SK-N-SH treated with all-trans-retinoic acid at 6 μM for 48 hours (cell line): ENCODE measurements around the gene DUSP23.

ENCODE experiments used
- ATAC-seq: fragments of 200-7000 bp; cut with Tn5 transposase; 3 replicates; pipeline ENCODE4 v1.9.1; 2020; ENCODE audit warnings: mild to moderate bottlenecking, moderate library complexity
- ARNTL ChIP-seq: fragments of 450-650 bp; formaldehyde crosslinking; IDR thresholded peaks from 2 replicates; pipeline ENCODE4 v1.5.0; 2020; ENCODE audit warnings: low read depth, mild to moderate bottlenecking, moderate library complexity, borderline replicate concordance
- BACH2 ChIP-seq: fragments of 250-450 bp; sonication (Bioruptor Pico); IDR thresholded peaks from 2 replicates; pipeline ENCODE4 v1.9.0; 2021; ENCODE audit warnings: mild to moderate bottlenecking, borderline replicate concordance
- CREB5 ChIP-seq: fragments of 250-450 bp; sonication (Bioruptor Pico); IDR thresholded peaks from 2 replicates; pipeline ENCODE4 v1.5.1; 2020; ENCODE audit warnings: low read depth, mild to moderate bottlenecking, moderate library complexity
- CSDC2 ChIP-seq: fragments of 250-450 bp; sonication (Bioruptor Pico); IDR thresholded peaks from 2 replicates; pipeline ENCODE4 v1.5.0; 2020; ENCODE audit warnings: mild to moderate bottlenecking, moderate library complexity
- CSRNP3 ChIP-seq: fragments of 250-450 bp; sonication (Bioruptor Pico); IDR thresholded peaks from 2 replicates; pipeline ENCODE4 v1.5.1; 2021; ENCODE audit warnings: mild to moderate bottlenecking, moderate library complexity
- ESRRG ChIP-seq: fragments of 250-450 bp; sonication (Bioruptor Pico); IDR thresholded peaks from 2 replicates; pipeline ENCODE4 v1.6.1; 2021; ENCODE audit warnings: mild to moderate bottlenecking
- GLIS3 ChIP-seq: fragments of 250-450 bp; sonication (Bioruptor Pico); IDR thresholded peaks from 2 replicates; pipeline ENCODE4 v1.5.0; 2020; ENCODE audit warnings: mild to moderate bottlenecking, moderate library complexity
- OSR1 ChIP-seq: fragments of 250-450 bp; sonication (Bioruptor Pico); IDR thresholded peaks from 2 replicates; pipeline ENCODE4 v1.8.0; 2022; ENCODE audit warnings: moderate library complexity, mild to moderate bottlenecking, inconsistent platforms
- PATZ1 ChIP-seq: fragments of 250-450 bp; sonication (Bioruptor Pico); IDR thresholded peaks from 2 replicates; pipeline ENCODE4 v1.8.0; 2020; ENCODE audit warnings: mild to moderate bottlenecking, moderate library complexity, borderline replicate concordance
- RARB ChIP-seq: fragments of 250-450 bp; sonication (Bioruptor Pico); IDR thresholded peaks from 2 replicates; pipeline ENCODE4 v1.8.0; 2021; ENCODE audit warnings: mild to moderate bottlenecking, moderate library complexity
- SNAI2 ChIP-seq: fragments of 250-450 bp; sonication (Bioruptor Pico); IDR thresholded peaks from 2 replicates; pipeline ENCODE4 v1.5.0; 2020; ENCODE audit warnings: mild to moderate bottlenecking, moderate library complexity
- TCF4 ChIP-seq: fragments of 250-450 bp; sonication (Bioruptor Pico); IDR thresholded peaks from 2 replicates; pipeline ENCODE4 v1.8.0; 2021; ENCODE audit warnings: mild to moderate bottlenecking, moderate library complexity, borderline replicate concordance
- TOX ChIP-seq: fragments of 250-450 bp; sonication (Bioruptor Pico); IDR thresholded peaks from 2 replicates; pipeline ENCODE4 v1.8.0; 2021; ENCODE audit warnings: mild to moderate bottlenecking, moderate library complexity, borderline replicate concordance
- TSHZ2 ChIP-seq: fragments of 250-450 bp; sonication (Bioruptor Pico); IDR thresholded peaks from 2 replicates; pipeline ENCODE4 v1.5.0; 2020; ENCODE audit warnings: mild to moderate bottlenecking, moderate library complexity
- ZC3H10 ChIP-seq: fragments of 250-450 bp; sonication (Bioruptor Pico); IDR thresholded peaks from 2 replicates; pipeline ENCODE4 v1.5.1; 2021; ENCODE audit warnings: mild to moderate bottlenecking, moderate library complexity
- ZFP3 ChIP-seq: fragments of 250-450 bp; sonication (Bioruptor Pico); IDR thresholded peaks from 2 replicates; pipeline ENCODE4 v1.5.0; 2020; ENCODE audit warnings: mild to moderate bottlenecking, moderate library complexity
- ZFP30 ChIP-seq: fragments of 450-650 bp; formaldehyde crosslinking; IDR thresholded peaks from 2 replicates; pipeline ENCODE4 v1.5.0; 2022; ENCODE audit warnings: mild to moderate bottlenecking, moderate library complexity
- ZNF565 ChIP-seq: fragments of 450-650 bp; formaldehyde crosslinking; conservative IDR thresholded peaks from 2 replicates; pipeline ENCODE4 v1.5.0; 2020; ENCODE audit warnings: low read depth, mild to moderate bottlenecking, moderate library complexity
- ZNF70 ChIP-seq: fragments of 450-650 bp; formaldehyde crosslinking; IDR thresholded peaks from 2 replicates; pipeline ENCODE4 v1.5.0; 2020; ENCODE audit warnings: mild to moderate bottlenecking, moderate library complexity
- ZNF8 ChIP-seq: fragments of 450-650 bp; formaldehyde crosslinking; IDR thresholded peaks from 2 replicates; pipeline ENCODE4 v1.5.0; 2020; ENCODE audit warnings: mild to moderate bottlenecking, moderate library complexity

DUSP23 gene

GRCh38 chr1:159826441-159827101 lies 45.8 kb downstream of the DUSP23 start, which contains the start of gene SLAMF8:
SLAMF8 (plus strand) TSS chr1:159826873; CDS start chr1:159826899, 26 bp downstream.
- ATAC-seq = no peak
- TF ChIP-seq ZC3H10 = no peak
- no peak for TF ChIP-seq TSHZ2 (CRISPR knock-in tag)
- TF ChIP-seq CSRNP3 (CRISPR knock-in tag) = no peak
- TF ChIP-seq ZFP30 (CRISPR knock-in tag) = no peak
- no peak for TF ChIP-seq CREB5
- no peak for TF ChIP-seq TOX
- TF ChIP-seq OSR1 (CRISPR knock-in tag) = no peak
- no peak for TF ChIP-seq BACH2 (CRISPR knock-in tag)
- TF ChIP-seq PATZ1 = no peak

- TF ChIP-seq GLIS3 (CRISPR knock-in tag) = no peak
- ATAC-seq = no peak
These were observed 46.3 kb downstream of the DUSP23 start for GRCh38 chr1:159827102-159827490.

GRCh38 chr1:159827549-159827948 lies 46.8 kb downstream of the DUSP23 start:
- ATAC-seq = no peak
- TF ChIP-seq BACH2 (CRISPR knock-in tag) (no peak), GLIS3 (CRISPR knock-in tag) (no peak), OSR1 (CRISPR knock-in tag) (no peak), ZFP30 (CRISPR knock-in tag) (no peak)

- ATAC-seq = no peak
These were observed 47.4 kb downstream of the DUSP23 start for GRCh38 chr1:159828176-159828575.

More at GRCh38 chr1:159828176-159828575, 47.4 kb downstream of the DUSP23 start:
- TF ChIP-seq CSRNP3 (CRISPR knock-in tag) (no peak), PATZ1 (no peak), ZFP30 (CRISPR knock-in tag) (no peak), ZNF8 (CRISPR knock-in tag) (no peak), ZNF565 (CRISPR knock-in tag) (no peak), ZNF70 (CRISPR knock-in tag) (no peak), CREB5 (no peak), ZFP3 (CRISPR knock-in tag) (no peak), ARNTL (CRISPR knock-in tag) (no peak), GLIS3 (CRISPR knock-in tag) (no peak), SNAI2 (CRISPR knock-in tag) (no peak), TSHZ2 (CRISPR knock-in tag) (no peak), CSDC2 (no peak), ESRRG (CRISPR knock-in tag) (no peak), TCF4 (CRISPR knock-in tag) (no peak), TOX (no peak), RARB (CRISPR knock-in tag) (no peak)
